ENCODE results near the gene GPATCH4.
A peak's percentile ranks its signal among the peaks of the same experiment; 100 is the strongest.
"Not testable (repeated sequence)": the region's sequence is repeated elsewhere in the genome, so short reads cannot be mapped to it uniquely, and the experiment has no call there.

Gene GPATCH4

DNA sequence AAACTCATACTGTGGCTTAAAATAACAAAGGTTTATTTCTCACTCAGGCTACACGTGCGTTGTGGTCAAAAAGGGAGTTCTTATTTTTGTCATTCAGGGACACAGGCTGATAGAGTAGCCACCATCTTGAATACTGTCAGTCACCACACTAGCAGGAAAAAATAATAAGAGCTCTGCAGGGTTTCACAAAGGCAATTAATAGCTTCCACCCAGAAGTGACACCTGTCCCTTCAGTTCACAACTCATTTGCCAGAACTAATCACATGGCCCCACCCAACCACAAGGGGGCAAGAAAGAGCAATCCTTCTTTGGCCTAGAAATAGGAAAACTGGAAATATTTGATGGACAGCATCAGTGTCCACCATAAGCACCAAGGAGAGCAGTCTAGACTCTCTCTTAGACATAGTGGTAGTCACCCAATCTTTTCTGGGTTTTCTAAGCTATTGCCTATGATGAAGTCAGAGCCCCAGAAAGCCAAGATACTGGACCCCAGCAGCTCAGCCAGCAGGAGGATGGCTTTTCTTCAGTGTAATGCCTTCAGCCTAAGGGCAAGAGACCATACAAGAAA, 26.1 kb upstream of the GPATCH4 start:
- DNase-seq = peak in 11 of 51 donors; percentile 9 to 55 (median 29)

DNA sequence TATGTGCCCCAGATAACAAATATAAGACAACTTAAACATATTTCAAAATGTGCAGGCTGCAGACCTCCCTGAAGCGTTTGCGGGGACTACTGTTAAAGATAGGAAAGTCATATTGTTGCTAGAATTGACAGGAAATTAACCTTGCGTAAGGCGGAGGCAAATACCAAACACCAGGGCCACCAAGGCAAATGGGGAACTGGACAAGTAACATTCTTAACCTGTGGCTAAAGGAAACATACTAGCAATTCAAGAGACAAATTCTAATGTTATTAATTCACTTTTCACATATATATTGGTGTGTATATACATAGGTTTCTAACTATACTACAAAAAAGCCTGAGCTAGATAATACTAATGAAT, 24.8 kb upstream of the GPATCH4 start:
- no peak for DNase-seq

DNA sequence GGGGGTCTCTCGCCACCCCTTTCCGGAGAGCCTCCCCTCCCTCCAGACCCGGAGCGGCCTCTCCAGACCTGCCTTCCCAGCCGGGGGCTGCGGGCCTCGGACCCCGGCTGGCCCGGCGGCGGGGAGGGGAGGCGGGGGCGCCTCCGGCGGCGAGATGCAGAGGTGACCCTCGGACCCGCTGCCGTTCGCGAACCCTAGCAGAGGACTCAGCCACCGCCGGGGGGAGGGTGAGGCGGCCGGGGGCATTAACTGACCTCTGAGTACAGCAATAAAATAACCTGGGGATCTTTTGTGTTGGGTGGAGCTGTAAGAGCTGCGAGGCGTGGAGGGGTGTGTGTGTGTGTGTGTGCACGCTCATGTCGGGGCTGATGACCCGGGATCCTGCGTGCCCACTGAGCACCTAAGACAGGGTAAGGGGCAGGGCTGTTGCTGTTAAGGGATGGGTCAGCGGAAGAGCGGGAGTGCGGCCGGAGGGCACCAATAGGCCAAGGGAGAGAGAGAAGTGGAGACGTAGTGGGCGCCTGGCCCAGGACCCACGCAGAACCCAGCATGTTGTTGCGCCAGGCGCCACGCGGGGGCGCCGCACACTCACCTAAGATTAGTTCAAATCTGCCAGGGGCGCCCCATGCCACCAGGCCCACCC, 24.3 kb upstream of the GPATCH4 start:
- peak in 33 of 51 donors; percentile 23 to 84 (median 52) for DNase-seq

DNA sequence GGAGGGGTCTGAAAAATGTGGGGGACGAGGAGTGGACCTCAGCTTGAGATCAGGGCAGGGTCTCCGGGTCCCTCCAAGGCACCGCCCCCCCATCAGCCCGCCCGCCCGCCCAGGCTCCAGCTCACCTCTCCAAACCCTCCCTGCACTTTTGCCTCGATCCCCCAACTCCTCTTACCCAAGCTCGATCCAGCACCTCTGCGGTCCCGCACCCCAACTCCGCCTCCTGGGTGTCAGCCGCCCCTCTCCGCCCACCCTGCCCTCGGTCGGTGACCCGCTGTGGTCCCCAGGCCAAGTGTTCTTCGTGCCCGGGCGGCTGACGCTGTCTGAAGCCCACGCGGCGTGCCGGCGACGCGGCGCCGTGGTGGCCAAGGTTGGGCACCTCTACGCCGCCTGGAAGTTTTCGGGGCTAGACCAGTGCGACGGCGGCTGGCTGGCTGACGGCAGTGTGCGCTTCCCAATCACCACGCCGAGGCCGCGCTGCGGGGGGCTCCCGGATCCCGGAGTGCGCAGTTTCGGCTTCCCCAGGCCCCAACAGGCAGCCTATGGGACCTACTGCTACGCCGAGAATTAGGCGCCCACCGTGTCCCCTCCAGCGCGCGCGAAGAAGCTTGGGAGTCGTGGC, 23.6 kb upstream of the GPATCH4 start:
- peak in 1 of 51 donors; percentile 5 for DNase-seq

DNA sequence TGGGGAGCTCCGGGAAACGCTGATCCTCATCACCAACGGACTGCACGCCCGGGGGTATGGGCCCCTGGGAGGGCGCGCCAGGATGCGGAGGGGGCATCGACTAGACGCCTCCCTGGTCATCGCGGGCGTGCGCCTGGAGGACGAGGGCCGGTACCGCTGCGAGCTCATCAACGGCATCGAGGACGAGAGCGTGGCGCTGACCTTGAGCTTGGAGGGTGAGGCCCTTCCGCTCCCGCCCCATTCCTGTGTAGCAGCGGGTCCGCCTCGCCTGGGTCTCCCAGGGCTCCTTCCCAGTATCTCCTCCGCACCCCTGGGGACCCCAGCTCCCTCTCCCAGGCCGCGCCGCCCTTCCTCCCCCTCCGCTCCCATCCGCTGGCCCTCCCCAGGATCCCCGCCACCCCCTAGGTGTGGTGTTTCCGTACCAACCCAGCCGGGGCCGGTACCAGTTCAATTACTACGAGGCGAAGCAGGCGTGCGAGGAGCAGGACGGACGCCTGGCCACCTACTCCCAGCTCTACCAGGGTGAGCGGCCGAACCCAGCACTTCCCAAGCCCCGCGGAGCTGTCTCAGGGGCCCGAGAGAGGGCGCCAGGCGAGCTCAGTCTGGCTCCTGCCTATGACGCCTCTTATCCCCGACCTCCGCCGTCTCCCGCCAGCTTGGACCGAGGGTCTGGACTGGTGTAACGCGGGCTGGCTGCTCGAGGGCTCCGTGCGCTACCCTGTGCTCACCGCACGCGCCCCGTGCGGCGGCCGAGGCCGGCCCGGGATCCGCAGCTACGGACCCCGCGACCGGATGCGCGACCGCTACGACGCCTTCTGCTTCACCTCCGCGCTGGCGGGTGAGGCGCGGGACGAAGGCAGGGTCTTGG, 22.9 kb upstream of the GPATCH4 start:
- peak in 25 of 51 donors; percentile 16 to 63 (median 38) for DNase-seq

DNA sequence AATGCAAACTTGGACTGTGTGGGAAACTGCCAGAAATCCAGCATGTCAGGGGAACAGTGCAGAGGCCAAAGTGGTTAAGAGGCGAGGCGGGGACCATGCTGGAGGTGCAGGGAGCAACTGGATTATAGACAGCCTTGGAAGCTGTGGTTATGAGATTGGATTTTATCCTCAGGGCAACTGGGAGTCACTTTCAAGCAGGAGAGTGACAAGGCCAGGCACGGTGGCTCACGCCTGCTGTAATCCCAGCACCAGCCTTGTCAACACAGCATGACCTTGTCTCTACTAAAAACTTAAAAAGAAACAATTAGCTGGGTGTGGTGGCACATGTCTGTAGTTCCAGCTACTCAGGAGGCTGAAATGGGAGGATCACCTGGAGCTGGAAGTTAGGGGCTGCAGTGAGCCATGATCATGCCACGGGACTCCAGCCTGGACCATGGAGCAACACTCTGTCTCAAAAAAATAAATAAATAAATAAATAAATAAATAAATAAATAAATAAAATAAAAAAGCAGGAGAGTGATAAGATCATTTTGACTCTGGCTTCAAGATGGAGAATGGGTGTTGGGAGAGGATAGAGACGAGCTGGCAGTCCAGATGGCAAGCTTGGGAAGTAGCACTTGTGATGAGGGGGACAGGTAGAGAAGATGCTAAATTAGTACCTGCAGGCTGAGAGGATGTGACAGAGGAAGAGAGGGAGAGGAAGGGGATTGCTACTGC, 21.5 kb upstream of the GPATCH4 start:
- peak in 1 of 51 donors; percentile 10 for DNase-seq

DNA sequence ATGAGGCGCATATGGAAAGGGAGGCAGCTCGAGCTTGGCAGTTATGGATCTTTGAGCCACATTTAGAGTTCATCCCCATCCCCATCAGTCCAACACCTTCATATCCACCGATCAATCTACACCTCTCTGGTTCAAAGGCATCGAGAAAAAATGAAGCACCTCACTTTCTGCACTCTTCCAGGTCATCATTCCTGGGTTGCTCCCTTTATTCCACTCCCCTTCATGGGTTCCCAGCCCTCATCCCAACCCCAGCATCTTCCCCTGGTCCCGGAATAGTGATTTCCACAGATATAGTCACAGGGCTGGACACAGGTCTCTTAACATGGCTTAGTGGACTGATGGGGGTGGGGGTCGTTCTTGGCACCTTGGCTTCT, 18.3 kb upstream of the GPATCH4 start:
- peak in 1 of 51 donors; percentile 64 for DNase-seq

DNA sequence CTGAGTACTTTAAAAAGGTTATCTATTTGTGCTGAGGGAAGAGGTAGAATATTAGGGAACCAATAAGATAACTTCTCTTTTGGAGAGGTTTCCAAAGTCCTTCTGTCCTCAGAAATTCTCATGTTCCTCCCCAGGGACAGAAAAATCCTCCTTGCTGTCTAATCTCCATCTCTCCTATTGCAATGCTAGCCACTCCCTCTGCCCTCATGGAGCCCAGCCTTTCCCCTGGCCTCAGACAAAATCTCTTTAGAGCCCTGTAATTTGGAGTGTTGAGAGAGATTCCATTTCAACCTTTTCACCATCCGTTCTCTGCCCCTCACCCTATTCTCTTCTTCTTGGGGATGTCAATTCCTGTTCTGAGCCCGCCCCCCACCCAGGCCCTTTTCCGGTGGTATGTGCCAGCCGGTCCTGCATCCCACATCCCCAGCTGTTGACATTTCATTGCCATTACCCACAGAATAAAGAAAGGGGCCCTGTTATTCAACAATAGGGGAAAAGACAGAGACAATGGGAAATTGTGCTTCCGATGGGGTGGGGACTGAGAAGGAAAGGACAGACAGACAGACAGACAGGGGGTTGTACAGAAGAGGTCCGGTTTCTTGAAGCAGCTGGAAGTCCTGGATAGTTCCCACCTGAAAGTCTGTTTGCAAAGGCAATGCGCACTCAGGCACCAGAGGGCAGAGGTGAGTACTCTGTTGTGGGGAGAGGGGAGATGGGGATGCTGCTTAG, 17.7 kb upstream of the GPATCH4 start, which contains the start of gene HAPLN2:
TSS of gene HAPLN2 (plus strand) at position 563 of the 729 bp plus-strand sequence. CDS start 4,076 bp downstream, outside the sequence.
- DNase-seq = peak in 27 of 51 donors; percentile 20 to 85 (median 54)

DNA sequence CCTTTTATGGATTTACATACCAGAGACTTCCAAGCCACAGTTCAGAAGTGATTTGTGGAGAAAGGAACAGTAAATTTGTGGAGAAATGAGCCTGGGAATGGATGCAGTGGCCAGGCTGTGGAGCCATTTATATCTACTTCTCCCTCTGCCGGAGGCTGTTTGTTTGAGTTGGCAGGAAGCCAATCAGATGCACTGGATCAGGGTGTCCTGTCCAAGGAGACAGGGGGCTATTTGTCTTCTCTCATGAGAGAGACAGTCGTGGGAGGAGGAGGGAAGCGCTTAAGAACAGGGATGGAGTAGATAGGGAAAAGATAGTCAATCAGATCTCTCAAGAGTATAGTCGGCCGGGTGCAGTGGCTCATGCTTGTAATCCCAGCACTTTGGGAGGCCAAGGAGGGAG, 15.2 kb upstream of the GPATCH4 start:
- peak in 34 of 51 donors; percentile 14 to 89 (median 62) for DNase-seq

DNA sequence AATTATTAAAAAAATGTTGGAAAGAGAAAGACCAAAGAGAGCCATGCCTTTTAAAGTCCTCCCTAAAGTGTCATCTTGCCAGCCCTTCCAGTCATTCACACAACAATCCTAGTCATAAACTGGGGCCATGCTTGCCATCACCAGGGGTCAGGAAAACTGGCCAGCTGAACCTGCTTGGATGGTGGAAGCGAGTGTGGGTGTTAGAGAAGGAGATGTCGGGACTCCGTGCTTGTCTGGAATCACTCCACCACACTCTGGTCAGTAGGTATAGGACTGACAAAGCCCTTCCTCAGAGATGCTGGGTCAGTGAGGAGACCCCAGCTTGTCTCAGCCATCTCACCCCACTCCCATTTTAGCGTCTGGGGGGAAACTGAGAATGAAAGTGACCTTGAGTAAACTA, 14.7 kb upstream of the GPATCH4 start:
- DNase-seq = peak in 4 of 51 donors; percentile 22 to 72 (median 25)

DNA sequence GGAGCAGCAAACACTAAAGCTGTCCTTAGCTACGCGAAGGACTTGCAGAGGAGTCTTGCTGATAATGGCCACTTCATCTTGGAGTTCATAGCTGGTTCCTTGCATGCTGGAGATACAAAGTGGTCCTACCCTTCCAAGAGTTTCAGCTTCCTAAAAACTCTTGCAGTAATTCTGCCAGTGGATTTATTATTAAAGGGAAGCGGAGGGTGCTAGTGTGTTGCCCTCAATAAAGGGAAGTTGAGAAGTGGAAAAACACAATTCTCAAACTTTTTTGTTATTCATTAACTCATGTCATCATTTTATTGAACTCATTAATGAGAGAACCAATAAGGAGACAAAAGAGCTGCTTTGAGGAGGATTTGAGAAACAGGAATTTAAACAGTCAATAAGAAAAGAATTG, 11.4 kb upstream of the GPATCH4 start:
- DNase-seq = no peak

DNA sequence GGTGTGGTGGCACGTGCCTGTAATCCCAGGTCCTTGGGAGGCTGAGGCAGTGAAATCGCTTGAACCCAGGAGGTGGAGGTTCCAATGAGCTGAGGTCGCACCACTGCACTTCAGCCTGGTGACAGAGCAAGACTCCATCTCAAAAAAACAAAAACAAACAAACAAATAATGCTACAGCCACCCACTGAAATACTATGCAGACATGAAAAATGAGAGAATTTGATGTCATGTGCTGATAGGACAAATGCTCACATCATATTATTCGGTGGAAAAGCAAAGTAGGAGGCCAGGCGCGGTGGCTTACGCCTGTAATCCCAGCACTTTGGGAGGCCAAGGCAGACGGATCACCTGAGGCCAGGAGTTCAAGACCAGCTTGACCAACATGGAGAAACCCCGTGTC, 8.8 kb upstream of the GPATCH4 start:
- DNase-seq = not testable (repeated sequence)

DNA sequence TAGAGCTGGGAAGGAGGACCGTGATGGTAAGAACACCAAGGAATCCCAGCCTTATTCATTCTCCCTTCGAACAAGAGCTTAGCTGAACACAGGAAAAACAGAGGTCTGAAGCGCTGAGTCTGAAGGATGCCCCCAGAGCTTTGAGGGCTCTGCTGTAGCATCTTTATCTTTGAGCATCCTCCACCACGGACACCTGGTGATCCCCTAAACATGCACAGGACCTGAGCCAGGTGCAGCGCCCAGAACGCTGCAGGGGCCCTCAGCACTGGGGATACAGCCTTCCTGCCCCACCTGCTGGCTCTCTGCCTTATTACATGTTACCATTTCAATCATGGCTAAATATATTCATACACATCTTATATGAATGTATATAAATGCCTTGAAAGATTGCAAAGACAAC, 7.7 kb upstream of the GPATCH4 start:
- peak in 2 of 51 donors; percentile 7 to 12 for DNase-seq

DNA sequence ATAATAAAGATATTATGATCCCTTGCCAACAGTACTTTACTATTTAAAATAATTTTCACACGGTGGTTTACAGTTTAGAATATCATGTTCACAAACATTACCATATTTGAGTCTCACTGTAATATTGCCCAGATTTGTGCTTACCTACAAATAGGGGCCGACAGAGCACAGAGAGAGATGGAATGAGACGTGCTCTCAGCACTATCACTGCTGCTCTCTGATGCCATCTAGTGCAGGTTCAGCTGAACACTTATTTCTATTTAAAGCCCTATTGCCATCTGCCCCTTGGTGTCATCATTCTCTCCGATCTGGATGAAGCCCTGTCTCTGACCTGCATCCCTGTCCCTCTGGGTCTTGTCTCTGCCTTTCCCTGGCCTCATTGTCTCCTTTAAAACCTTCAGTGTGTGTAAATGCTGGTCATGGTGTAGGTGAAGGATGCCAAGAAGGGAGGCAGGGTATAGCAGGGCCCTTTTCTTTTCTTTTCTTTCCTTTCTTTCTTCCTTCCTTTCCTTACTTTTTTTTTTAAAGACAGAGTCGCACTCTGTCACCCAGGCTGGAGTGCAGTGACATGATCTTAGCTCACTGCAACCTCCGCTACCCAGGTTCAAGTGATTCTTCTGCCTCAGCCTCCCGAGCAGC, 6.9 kb upstream of the GPATCH4 start:
- peak in 30 of 51 donors; percentile 9 to 79 (median 44) for DNase-seq

DNA sequence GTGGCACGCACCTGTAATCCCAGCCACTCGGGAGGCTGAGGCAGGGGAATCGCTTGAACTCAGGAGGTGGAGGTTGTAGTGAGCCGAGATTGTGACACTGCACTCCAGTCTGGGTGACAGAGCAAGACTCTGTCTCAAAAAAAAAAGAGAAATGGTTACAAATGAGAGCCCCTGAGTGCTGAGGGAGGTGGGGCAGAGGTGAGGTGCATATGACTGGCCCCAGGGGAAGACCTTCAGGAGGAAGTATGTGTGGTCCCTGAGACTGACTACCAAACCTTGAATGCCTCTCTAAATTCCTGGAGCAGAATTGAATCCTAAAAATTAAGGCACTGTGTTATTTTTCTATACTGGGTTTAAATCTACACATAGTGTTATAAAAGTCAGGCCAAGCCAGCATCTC, 6.1 kb upstream of the GPATCH4 start:
- DNase-seq = not testable (repeated sequence)

DNA sequence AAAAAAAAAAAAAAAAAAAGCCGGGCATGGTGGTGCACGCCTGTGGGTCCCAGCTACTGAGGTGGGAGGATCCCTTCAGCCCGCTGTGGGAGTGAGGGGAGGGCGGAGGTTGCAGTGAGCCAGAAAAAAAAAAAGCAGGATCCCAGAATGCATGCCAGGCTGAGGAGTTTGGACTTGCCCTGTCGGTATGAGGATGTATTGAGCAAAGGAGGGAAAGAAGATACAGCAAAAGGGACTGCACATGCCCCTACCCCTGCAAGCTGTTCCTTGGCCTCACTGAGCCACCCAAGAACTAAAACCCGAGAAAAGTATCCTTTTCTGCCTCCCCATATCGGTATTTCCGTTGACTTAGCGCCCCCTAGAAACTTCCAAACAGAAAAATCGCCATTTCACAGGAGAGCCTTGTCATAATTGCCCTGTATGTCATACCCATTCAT, 1.3 kb upstream of the GPATCH4 start:
- peak in 1 of 51 donors; percentile 11 for DNase-seq

DNA sequence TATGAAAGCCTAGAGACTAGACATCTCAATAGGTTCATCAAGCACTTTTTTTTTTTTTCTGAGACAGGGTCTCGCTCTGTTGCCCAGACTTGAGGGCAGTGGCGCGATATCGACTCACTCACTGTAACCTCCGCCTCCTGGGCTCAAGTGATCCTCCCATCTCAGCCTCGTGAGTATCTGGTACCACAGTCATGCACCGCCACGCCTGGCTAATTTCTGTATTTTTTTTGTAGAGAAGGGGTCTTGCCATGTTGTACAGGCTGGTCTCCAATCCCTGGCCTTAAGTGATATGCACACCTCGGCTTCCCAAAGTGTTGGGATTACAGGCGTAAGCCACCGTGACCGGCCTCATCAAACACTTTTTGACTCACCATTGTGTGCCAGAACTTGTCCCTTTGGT, 613 bp upstream of the GPATCH4 start:
- DNase-seq = no peak

DNA sequence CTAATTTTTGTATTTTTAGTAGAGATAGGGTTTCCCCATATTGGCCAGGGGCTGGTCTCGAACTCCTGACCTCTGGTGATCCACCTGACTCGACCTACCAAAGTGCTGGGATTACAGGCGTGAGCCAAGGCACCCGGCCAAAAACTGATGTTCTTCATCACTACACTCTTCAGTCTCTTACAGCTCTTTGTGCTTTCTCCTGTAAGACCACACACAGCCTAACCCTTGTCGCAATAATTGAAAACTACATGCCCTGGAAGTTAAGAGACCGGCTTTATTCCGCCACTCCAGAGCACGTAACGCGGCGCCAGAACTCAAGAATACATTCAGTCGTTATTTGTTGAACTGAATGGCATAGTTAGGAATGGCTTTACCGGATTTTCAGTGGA, 552 bp downstream of the GPATCH4 start:
- no peak for DNase-seq

DNA sequence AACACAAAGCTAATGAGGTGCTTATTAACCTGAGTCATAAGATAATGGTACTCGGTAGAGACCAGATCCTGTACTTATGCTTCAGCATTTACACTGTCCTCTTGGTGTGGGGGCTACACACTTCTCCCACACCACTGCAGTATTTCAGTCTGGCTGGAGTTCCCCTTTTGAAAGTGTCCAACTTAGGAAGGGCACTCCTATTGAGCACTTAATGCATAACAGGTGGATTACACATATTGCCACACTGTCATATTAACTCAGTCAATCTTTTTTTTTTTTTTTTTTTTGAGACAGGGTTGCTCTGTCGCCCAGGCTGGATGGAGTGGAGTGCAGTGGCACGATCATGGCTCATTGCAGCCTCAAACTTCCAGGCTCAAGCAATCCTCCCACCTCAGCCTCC, 1.5 kb downstream of the GPATCH4 start:
- DNase-seq = no peak

Measured in hypothalamus (tissue), 51 donors.